ENCODE measurements around the gene FOXA3.
A peak's percentile ranks its signal among the peaks of the same experiment; 100 is the strongest.

Gene FOXA3

DNA sequence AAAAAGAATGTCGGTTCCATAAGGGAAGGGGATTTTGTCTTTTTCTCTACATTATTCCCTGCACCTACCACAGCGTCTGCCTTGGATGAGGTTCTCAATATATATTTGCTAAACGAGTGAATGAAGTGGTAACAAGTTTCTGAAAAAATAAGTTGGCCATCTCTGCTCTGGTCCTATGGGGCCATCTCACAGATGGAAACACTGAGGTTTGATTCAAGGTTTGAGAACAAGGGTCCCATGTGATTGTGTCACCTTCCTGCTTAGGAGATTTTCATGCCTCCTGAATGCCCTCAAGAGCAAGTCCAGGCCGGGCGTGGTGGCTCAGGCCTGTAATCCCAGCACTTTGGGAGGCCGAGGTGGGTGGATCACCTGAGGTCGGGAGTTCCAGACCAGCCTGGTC is 35.1 kb downstream of the FOXA3 start:
- Histone ChIP-seq H3K79me2 (ENCODE audit: insufficient read depth, low read length) (peaks cover 28% of the 10 kb centered on the region), H3K4me2 (ENCODE audit: insufficient read depth, low read length) (no peak overlapping the region), H3K4me3 (ENCODE audit: low read depth in 1 of 2, low read length in 2 of 2) (no peak overlapping the region), H3K9me3 (ENCODE audit: insufficient read depth, low read length, severe bottlenecking) (no peaks in the 10 kb centered on the region), H3K9ac (ENCODE audit: low read depth, low read length) (no peak overlapping the region), H3K27ac (ENCODE audit: low read length) (no peak overlapping the region), H3K27me3 (ENCODE audit: insufficient read depth, low read length, poor library complexity) (no peaks in the 10 kb centered on the region), H3K36me3 (ENCODE audit: insufficient read depth, low read length) (peaks cover 51% of the 10 kb centered on the region), H4K20me1 (ENCODE audit: insufficient read depth, low read length) (peaks cover 4% of the 10 kb centered on the region; the same call in 1 of the 2 replicates), H3K4me1 (ENCODE audit: insufficient read depth, low read length) (peaks cover 27% of the 10 kb centered on the region), H2AFZ (ENCODE audit: low read depth, low read length) (no peak overlapping the region)
- ATAC-seq (ENCODE audit: insufficient read depth, low read depth) (no peak), DNase-seq (no peak)
- no peak for TF ChIP-seq EZH2 (IDR thresholded peaks at IDR 0.05; ENCODE audit: borderline replicate concordance, low read depth, low read length, severe bottlenecking)
- TF ChIP-seq, protein P1, sequence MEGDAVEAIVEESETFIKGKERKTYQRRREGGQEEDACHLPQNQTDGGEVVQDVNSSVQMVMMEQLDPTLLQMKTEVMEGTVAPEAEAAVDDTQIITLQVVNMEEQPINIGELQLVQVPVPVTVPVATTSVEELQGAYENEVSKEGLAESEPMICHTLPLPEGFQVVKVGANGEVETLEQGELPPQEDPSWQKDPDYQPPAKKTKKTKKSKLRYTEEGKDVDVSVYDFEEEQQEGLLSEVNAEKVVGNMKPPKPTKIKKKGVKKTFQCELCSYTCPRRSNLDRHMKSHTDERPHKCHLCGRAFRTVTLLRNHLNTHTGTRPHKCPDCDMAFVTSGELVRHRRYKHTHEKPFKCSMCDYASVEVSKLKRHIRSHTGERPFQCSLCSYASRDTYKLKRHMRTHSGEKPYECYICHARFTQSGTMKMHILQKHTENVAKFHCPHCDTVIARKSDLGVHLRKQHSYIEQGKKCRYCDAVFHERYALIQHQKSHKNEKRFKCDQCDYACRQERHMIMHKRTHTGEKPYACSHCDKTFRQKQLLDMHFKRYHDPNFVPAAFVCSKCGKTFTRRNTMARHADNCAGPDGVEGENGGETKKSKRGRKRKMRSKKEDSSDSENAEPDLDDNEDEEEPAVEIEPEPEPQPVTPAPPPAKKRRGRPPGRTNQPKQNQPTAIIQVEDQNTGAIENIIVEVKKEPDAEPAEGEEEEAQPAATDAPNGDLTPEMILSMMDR (IDR thresholded peaks at IDR 0.05; ENCODE audit: borderline replicate concordance, extremely low read depth, low read length, poor library complexity, severe bottlenecking): no peak

DNA sequence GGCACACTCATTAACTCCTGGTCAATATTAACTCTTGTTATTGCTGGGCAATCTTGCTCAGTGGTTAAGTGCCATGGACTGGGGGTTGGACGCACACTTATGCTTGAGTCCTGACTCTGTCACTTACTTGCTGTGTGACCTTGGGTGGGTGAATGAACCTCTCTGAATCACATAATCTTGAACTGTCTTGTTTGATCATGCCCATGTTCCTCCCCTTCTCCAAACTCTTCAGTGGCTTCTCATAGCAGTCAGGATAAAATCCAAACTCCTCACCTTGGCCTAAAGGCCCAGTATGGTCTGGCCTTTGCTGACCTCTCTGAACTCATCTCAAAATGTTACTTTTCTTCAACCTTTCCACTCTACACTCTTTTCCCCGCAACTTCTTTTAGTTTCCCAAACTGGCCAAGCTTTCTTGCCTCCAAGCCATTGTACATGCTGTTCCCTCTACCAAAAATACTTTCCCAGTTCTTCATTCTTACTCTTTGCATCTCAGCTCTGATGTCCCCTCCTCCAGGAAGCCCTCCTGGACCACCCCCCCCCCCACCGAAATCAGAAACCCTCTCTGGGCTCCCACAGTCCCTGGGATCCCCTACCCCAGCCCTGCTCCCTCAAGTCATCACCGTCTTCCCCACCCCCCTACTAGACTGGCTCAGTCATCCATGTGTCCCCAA is 35.9 kb downstream of the FOXA3 start:
- Histone ChIP-seq H4K20me1 (ENCODE audit: insufficient read depth, low read length) (peaks cover 4% of the 10 kb centered on the region; the same call in 1 of the 2 replicates), H3K9me3 (ENCODE audit: insufficient read depth, low read length, severe bottlenecking) (no peaks in the 10 kb centered on the region), H3K4me3 (ENCODE audit: low read depth in 1 of 2, low read length in 2 of 2) (no peak overlapping the region), H3K4me2 (ENCODE audit: insufficient read depth, low read length) (peak overlapping the region; percentile 68; the same call in 1 of the 2 replicates), H3K79me2 (ENCODE audit: insufficient read depth, low read length) (peaks cover 28% of the 10 kb centered on the region), H3K36me3 (ENCODE audit: insufficient read depth, low read length) (peaks cover 49% of the 10 kb centered on the region), H3K27me3 (ENCODE audit: insufficient read depth, low read length, poor library complexity) (no peaks in the 10 kb centered on the region), H2AFZ (ENCODE audit: low read depth, low read length) (no peak overlapping the region), H3K27ac (ENCODE audit: low read length) (no peak overlapping the region), H3K9ac (ENCODE audit: low read depth, low read length) (no peak overlapping the region), H3K4me1 (ENCODE audit: insufficient read depth, low read length) (peaks cover 27% of the 10 kb centered on the region)
- ATAC-seq (ENCODE audit: insufficient read depth, low read depth): no peak
- TF ChIP-seq EZH2 (IDR thresholded peaks at IDR 0.05; ENCODE audit: borderline replicate concordance, low read depth, low read length, severe bottlenecking): no peak
- TF ChIP-seq, protein P1 (IDR thresholded peaks at IDR 0.05; ENCODE audit: borderline replicate concordance, extremely low read depth, low read length, poor library complexity, severe bottlenecking): no peak
- DNase-seq: no peak

DNA sequence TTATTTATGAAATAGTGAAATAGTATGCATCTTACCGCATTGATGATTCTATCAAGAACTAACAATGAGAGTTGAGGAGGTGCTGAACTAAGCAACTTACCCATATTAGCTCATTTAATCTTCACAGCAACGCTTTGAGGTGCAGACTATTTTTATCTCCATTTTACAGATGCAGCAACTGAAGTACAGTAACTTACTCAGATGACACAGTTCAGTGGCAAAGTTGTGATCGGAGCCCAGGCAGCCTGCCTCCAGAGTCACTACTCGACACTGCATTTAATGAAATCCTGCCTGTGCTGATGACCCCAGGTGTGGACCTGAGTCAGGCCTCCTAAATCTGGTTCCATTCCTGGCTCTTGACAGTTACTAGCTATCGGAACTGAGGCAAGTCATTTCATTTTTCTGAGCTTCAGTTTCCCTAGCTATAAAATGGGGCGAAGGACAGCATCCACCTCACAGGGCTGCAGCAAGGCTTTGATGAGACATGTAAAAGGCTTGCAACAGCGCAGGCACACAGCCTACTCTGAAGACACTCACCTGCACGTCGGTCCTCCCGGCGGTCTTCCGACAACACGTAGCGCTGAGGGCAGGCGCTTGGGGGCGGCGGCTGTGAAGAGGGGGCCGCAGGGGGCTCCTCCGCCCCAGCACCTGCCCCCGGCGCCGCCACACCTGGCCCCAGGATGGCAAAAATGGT is 36.8 kb downstream of the FOXA3 start:
- Histone ChIP-seq H3K9me3 (ENCODE audit: insufficient read depth, low read length, severe bottlenecking) (no peaks in the 10 kb centered on the region), H3K27me3 (ENCODE audit: insufficient read depth, low read length, poor library complexity) (no peaks in the 10 kb centered on the region), H3K36me3 (ENCODE audit: insufficient read depth, low read length) (peaks cover 41% of the 10 kb centered on the region), H3K4me2 (ENCODE audit: insufficient read depth, low read length) (peak overlapping the region; percentile 68), H4K20me1 (ENCODE audit: insufficient read depth, low read length) (peaks cover 4% of the 10 kb centered on the region; the same call in 1 of the 2 replicates), H3K4me1 (ENCODE audit: insufficient read depth, low read length) (peaks cover 27% of the 10 kb centered on the region), H3K9ac (ENCODE audit: low read depth, low read length) (peak overlapping the region; percentile 80), H2AFZ (ENCODE audit: low read depth, low read length) (no peak overlapping the region), H3K4me3 (ENCODE audit: low read depth in 1 of 2, low read length in 2 of 2) (peak overlapping the region in 1 of 2 experiments; percentile 87; a peak in 2 of 4 replicates), H3K79me2 (ENCODE audit: insufficient read depth, low read length) (peaks cover 28% of the 10 kb centered on the region), H3K27ac (ENCODE audit: low read length) (no peak overlapping the region; the same call in 1 of the 2 replicates)
- ATAC-seq (ENCODE audit: insufficient read depth, low read depth) (no peak), DNase-seq (no peak)
- TF ChIP-seq EZH2 (IDR thresholded peaks at IDR 0.05; ENCODE audit: borderline replicate concordance, low read depth, low read length, severe bottlenecking): no peak
- TF ChIP-seq, protein P1 (IDR thresholded peaks at IDR 0.05; ENCODE audit: borderline replicate concordance, extremely low read depth, low read length, poor library complexity, severe bottlenecking): no peak
